HG03066 (cell line): ENCODE results near the gene NELFA.

ENCODE experiments used
- ATAC-seq: cut with Tn5 transposase; IDR thresholded peaks from one replicate; pipeline ENCODE4 v1.9.1; 2021; ENCODE audit warnings: low read depth; ENCODE audit not compliant: unreplicated experiment

Gene NELFA

GRCh38 chr4:1969928-1970723, 38.6 kb downstream of the NELFA start:
- no peak for ATAC-seq

DNA sequence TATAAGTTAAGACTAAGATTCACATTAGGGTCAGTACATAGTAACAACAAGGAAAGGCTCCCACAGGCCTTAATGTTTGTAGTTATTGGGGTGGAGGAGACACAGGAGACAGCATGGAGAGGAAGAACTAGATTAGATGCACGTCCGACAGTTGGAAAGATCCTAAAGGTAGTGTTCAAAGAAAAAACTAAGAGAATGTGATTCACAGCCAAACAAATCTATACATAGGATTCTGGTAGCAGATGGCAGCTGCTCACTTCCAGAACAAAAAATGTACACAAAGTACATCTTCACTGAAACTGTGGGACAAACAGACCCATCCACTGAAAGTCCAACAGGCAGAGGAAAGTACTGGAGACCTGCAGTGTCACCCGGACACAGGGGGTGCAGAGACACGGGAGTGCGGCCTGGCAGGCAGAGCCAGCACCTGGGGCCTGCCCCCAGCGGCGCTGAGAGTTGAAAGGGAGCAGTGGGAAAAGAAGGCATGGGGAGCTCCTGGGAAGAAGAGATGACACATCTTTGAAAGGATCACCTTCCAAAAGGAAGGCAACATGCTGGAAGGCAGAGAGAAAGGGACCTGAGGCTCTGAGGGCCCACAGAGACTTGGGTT, 40.0 kb downstream of the NELFA start:
- ATAC-seq, result no peak

DNA sequence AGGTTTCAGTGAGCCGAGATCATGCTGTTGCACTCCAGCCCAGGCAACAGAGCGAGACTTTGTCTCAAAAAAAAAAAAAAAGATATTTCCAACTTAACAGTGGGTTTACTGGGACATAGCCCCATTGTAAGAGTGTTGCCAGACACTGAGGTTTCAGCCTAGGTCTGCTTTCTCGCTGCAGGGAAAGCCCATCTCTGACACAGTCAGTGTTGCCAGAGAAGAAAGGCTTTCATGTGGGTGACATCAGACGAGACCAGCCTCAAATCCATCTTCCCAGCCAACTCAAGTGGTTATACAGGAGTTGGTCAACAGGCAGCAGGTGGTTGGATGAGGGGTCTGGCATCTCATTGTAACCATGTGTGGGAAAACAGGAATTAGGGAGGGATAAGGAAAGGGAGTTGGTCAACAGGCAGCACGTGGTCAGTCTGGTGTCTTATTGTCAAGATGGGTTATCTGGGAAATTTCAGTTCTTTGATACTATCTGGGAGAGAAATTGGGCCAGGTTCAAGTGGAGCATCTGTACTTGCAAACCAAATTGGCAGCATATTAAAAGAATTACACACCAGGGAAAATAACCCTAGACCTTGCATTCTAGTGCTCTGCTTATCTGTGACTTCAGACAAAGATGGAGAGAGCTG, 41.1 kb downstream of the NELFA start:
- ATAC-seq, result no peak

GRCh38 chr4:1964971-1965370, 43.8 kb downstream of the NELFA start:
- ATAC-seq, result no peak

- no peak for ATAC-seq
These were observed 44.3 kb downstream of the NELFA start for GRCh38 chr4:1964443-1964842.

DNA sequence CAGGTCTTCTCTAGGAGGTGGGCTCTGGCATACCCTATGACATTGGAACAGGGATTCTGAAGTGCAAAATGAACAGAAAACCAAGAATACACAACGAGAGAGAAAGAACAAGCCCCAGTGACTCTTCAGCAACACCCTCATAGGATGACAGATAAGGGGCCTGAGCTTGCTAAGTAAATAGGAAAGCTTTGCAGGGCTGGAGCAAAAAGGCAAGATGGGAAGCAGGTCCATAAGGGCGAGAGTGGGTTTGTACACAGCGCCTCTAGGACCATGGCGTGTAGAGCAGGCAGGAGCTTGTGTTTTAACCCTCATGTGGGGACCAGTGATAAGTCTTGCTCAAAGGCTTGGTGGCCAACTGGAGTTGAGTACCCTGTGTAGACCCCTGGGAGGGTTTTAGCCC, 45.8 kb downstream of the NELFA start:
- no peak for ATAC-seq

DNA sequence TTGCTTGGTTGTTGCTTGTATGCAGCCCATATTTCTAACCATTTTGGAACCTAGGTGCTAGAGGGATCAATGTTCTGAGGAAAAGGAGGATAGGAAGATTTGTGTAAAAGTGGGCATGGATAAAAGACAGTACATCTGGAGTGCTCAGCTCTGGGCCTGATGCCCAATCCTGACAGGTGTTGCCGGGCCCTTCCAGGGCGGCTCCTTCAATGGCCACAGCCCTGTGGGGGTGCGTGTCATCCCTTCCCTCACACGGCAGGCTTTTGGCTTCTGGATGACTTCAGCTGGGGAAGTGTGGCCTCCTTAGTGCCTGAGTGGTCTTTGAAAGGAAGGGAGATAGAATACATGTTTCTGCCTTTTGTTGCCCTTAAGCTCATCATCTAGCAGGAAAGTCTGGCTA, 47.2 kb downstream of the NELFA start:
- no peak for ATAC-seq

- ATAC-seq, result no peak
These were observed 47.7 kb downstream of the NELFA start for GRCh38 chr4:1961038-1961437.

DNA sequence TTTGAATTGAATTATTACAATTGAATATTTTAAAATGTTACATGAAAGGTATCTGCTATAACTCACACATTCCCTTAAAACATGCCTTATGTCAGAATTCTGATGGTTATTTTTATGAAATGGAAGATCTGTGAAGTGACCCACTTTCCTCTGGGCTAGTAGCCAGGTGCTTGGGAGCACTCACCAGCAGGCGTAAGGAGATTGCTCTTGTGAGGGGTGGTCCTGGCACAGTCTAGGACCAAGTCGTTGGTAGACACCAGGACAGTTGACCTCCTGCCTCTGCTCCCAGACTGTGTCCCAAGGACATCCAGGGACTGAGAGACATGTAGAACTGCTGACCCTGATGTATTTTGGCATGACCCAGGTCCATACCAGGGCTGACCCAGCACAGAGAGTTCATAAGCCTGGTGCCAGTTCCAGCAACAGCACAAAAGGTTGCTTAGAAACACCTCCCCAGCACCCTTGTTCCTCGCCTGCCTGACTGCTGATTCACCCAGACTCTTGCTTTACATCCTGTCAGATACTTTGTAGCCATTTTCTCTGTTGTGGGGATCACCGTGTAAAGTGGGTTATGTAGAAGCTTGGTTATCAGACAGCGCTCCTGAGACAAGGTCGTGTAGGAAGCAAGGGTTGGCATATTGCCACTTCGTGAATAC, 48.5 kb downstream of the NELFA start:
- ATAC-seq, result no peak

- ATAC-seq, result no peak
These were observed 49.7 kb downstream of the NELFA start for GRCh38 chr4:1959104-1959384.

DNA sequence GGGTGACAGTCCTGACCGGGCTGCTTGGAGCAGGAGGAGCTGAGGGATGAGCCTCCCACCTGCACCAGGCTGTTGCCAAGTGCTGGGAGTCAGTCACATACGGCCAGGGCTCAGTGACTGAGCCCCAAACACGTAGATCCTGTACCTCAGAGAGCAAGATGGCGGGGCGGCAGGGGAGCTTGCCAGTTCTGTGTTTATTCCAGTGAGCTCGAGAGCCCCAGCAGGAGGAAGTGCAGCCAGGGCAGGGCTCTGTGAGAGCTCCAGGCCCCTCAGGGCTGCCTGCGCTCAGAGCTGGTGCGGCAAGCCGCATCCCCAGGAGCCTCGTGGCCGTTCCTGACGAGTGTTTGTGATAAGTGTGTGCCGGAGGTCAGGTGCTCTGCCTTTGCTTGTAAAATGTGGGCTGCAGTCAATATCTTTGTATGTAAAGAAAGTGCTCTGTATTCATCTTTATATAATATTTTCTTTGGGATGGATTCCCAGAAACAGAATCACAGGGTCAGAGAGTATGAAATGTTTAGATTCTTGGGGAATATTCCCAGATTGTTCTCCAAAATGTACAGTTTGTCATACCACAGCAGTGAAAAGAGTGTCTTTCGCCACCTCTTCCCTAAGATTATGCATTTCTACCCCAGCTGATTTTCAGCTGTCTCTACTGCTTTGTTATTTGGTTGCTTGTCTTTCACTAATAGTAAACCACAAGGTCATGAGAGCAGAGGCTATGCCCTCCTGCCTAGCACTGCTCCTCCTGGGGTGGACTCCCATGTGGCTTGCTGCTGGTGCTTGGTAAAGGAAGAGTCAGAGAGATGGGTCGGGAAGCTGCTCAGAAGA, 50.3 kb downstream of the NELFA start:
- ATAC-seq, result no peak

DNA sequence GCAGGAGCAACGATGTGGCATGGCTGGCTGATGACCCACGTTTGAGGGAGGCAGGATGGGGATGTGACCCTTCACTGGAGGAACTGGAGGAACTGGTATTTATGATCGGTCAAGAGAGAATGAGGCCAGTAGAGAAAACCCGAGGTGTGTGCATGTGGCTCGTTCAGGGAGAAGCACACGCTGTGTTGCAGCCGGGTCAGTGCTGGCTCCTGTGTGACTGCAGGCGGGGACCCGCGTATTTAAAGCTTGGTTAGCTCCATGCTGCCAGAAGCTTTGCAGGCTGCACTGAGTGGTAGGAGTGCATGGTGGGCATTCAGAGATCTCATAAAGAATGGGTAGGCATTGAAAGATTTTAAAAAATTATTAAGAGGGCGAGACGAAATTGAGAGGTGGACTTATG, 52.1 kb downstream of the NELFA start:
- ATAC-seq, result no peak

- ATAC-seq, result no peak
These were observed 55.4 kb downstream of the NELFA start for GRCh38 chr4:1953335-1953734.

GRCh38 chr4:1952719-1953118, 56.1 kb downstream of the NELFA start:
- no peak for ATAC-seq

DNA sequence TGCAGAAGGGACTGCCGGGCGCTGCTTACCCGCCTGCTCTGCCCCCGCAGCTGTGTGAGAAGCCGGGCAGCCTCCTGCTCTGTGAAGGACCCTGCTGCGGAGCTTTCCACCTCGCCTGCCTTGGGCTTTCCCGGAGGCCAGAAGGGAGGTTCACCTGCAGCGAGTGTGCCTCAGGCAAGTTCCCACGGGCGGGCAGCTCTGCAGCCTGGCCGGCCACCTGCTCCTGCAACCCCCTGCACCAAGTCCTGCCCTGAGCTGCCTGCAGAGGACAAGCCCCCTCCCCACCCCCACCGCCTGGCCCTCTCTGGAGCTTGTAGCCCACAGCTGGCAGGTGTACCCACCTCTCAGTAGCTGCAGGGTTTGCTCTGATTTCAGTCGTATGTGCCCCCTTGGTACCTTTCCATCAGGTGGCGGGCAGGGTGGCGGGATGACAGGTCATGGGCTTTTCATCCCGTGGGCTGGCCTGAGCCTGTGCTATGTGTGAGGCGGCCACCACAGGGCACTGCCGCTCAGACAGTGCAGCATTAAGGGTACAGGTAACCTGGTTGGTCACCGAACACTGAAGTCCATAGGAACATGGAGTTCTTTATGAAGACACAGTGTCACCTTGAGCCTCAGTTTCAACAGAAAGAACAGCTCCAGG, 56.6 kb downstream of the NELFA start:
- ATAC-seq, result no peak

- ATAC-seq, result no peak
These were observed 58.4 kb downstream of the NELFA start for GRCh38 chr4:1950369-1950768.

GRCh38 chr4:1948892-1949436, 59.8 kb downstream of the NELFA start:
- ATAC-seq, result no peak

- ATAC-seq, result no peak
These were observed 60.5 kb downstream of the NELFA start for GRCh38 chr4:1948232-1948631.

- no peak for ATAC-seq
These were observed 62.9 kb downstream of the NELFA start for GRCh38 chr4:1945912-1946311.
